ENCODE measurements around the gene EPS15. TPM values are rescaled to one million over a fixed set of nuclear protein-coding genes. Genes with fewer than 3 reads are reported as not detected.

The EPS15 gene
- total and polyA plus RNA-seq, 2 of the 13 experiments (the other 11 are each of a cell fraction or from before 2014, with no cell fraction given) = 14.3 to 19.3 TPM

DNA sequence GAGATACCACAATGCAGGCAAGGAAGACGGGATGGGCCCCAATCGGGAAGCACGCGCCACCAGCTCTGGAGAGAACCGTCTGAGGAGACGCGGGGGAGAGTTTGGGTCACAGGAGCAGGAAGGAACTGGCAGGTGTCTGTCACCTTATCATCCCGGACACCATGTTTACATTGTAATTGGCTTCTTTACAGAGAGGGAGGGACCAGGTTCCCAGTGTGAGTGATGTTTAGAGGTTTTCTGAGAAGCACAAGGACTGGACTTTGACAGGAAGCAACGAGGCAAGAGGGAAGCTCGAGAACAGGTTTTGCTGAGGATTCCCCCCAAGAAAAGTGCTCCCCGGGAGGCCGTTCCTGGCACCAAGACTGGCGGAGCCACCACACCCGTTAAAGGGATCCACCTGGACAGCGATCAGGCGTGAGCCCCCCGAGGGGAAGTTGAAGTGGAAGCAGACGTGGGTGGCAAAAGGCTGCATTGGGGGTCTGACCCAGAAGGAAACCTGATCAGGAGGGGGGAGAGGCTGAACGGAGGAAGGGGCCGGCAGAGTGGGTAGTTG, 957 bp downstream of the EPS15 start (continued):
- peak; percentile 40; the same call in 1 of the 2 replicates for TF ChIP-seq ARID5B (CRISPR knock-in tag; IDR thresholded peaks at IDR 0.05)
- peak; percentile 22; the same call in 1 of the 2 replicates for TF ChIP-seq GATAD2A (CRISPR knock-in tag; IDR thresholded peaks at IDR 0.05)
- peak; percentile 89 for TF ChIP-seq MEIS2 (CRISPR knock-in tag; IDR thresholded peaks at IDR 0.05)
- 0 out of 4 replicates have a peak, but pooled peaks of 1 of the 2 experiments have one; percentile 27 for TF ChIP-seq KLF16 (CRISPR knock-in tag; IDR thresholded peaks at IDR 0.05)
- TF ChIP-seq ZNF614 (CRISPR knock-in tag; IDR thresholded peaks at IDR 0.05; ENCODE audit: borderline replicate concordance) = 0 out of 2 replicates have a peak, but pooled peaks have one; percentile 25
- TF ChIP-seq ZNF607 (CRISPR knock-in tag; IDR thresholded peaks at IDR 0.05; ENCODE audit: borderline replicate concordance) = peak; percentile 12; the same call in 1 of the 2 replicates
- peak; percentile 35; the same call in 1 of the 2 replicates for TF ChIP-seq RXRA (CRISPR knock-in tag; IDR thresholded peaks at IDR 0.05)
- no peak for TF ChIP-seq EED (CRISPR knock-in tag; IDR thresholded peaks at IDR 0.05)
- peak; percentile 14; the same call in 1 of the 2 replicates for TF ChIP-seq KDM4B (CRISPR knock-in tag; IDR thresholded peaks at IDR 0.05)
- peak; percentile 31; the same call in 1 of the 2 replicates for TF ChIP-seq CREM (IDR thresholded peaks at IDR 0.05)
- TF ChIP-seq CREM (CRISPR knock-in tag; IDR thresholded peaks at IDR 0.05) = no peak
- 0 out of 2 replicates have a peak, but pooled peaks have one; percentile 11 for TF ChIP-seq KLF15 (CRISPR knock-in tag; IDR thresholded peaks at IDR 0.05; ENCODE audit: borderline replicate concordance)
- TF ChIP-seq MED1 (CRISPR knock-in tag; IDR thresholded peaks at IDR 0.05) = 0 out of 2 replicates have a peak, but pooled peaks have one; percentile 6
- TF ChIP-seq SAP130 (CRISPR knock-in tag; IDR thresholded peaks at IDR 0.05; ENCODE audit: low read depth) = peak; percentile 89
- TF ChIP-seq, protein P1, sequence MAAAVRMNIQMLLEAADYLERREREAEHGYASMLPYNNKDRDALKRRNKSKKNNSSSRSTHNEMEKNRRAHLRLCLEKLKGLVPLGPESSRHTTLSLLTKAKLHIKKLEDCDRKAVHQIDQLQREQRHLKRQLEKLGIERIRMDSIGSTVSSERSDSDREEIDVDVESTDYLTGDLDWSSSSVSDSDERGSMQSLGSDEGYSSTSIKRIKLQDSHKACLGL (CRISPR knock-in tag; IDR thresholded peaks at IDR 0.05) = peak; percentile 45; the same call in 1 of the 2 replicates
- TF ChIP-seq SNAPC4 (CRISPR knock-in tag; IDR thresholded peaks at IDR 0.05) = no peak
- TF ChIP-seq ZNF280D (CRISPR knock-in tag; IDR thresholded peaks at IDR 0.05) = peak; percentile 56; the same call in 1 of the 2 replicates
- no peak for TF ChIP-seq ZBTB21 (CRISPR knock-in tag; IDR thresholded peaks at IDR 0.05)
